ENCODE data around the gene EVC2.

The EVC2 gene

GRCh38 chr4:5552451-5552850, 155.9 kb downstream of the EVC2 start:
- DNase-seq: no peak

DNA sequence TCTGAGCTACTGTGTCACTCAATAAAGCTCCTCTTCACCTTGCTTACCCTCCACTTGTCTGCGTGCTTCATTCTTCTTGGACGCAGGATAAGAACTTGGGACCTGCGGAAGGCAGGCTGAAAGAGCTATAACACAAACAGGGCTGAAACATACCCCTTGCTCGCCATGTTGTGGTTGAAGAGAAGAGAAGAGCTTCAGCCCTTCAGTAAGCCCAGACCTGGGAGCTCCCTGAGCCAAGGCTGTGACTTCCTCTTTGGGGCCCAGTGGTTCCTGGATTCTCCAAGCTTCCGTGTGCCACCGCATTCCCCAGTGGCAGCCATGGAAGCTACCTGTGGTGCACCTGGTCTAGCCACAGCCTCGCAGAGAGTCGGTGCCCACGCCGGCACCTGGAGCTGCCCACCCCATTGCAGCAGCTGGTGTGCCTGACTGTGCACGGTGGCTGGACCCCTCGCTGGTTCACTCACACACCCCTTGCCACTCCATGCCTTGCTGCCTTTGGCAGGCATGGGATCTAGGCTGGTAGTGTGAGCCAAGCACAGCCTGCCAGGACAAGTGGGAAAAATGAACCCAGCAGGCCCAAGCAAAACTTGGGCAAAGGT, 160.6 kb downstream of the EVC2 start:
- no peak for DNase-seq

- no peak for DNase-seq
These were observed 163.1 kb downstream of the EVC2 start for GRCh38 chr4:5545271-5545670.

GRCh38 chr4:5544762-5545161, 163.6 kb downstream of the EVC2 start:
- no peak for DNase-seq

GRCh38 chr4:5543681-5544080, 164.7 kb downstream of the EVC2 start:
- no peak for DNase-seq

- DNase-seq: no peak
These were observed 167.2 kb downstream of the EVC2 start for GRCh38 chr4:5541169-5541568.

DNA sequence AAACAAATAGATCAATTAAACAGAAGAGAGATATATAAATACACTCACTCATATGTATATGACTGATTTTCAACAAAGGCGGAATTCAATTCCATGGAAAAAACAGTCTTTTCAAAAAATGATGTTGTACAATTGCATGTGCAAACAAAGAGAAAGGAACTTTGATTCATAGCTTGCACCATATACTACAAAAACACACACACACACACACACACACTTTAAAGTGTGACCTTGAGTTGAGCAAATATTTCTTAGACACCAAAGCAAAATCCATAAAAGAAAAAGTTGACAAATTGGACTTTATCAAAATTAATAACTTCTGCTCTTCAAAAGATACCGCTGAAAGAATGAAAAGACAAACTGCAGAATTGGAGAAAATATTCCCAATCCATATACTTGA, 168.8 kb downstream of the EVC2 start:
- DNase-seq: no peak

GRCh38 chr4:5532100-5532499, 176.3 kb downstream of the EVC2 start:
- no peak for DNase-seq

GRCh38 chr4:5528031-5528436, 180.3 kb downstream of the EVC2 start:
- DNase-seq: no peak

- DNase-seq: no peak
These were observed 181.1 kb downstream of the EVC2 start for GRCh38 chr4:5527211-5527610.

- DNase-seq: no peak
These were observed 182.1 kb downstream of the EVC2 start for GRCh38 chr4:5526080-5526846.

GRCh38 chr4:5524446-5525299, 183.7 kb downstream of the EVC2 start:
- DNase-seq: no peak

GRCh38 chr4:5517372-5517771, 191.0 kb downstream of the EVC2 start:
- no peak for DNase-seq

GRCh38 chr4:5515646-5516045, 192.7 kb downstream of the EVC2 start:
- DNase-seq: no peak
